Thymus (tissue), 11 donors: ENCODE measurements around the gene PRKAG2. TPM values are rescaled to one million over a fixed set of nuclear protein-coding genes. Genes with fewer than 3 reads are reported as not detected.

Experiments
- DNase-seq, 9 donors: peaks; one replicate each; pipeline ENCODE4 v3.0.0-alpha.2; 2013; ENCODE audit warnings: low spot score in 9 of 9, low read depth in 6 of 9, missing footprints in 1 of 9
- H3K27ac ChIP-seq, 2 donors: one replicate each; pipeline ENCODE4 v1.5.1; 2013; ENCODE audit warnings: control low read depth in 1 of 2, low read depth in 1 of 2, low read length in 1 of 2, mild to moderate bottlenecking in 1 of 2, moderate library complexity in 1 of 2
- H3K27me3 ChIP-seq, 2 donors: one replicate each; pipeline ENCODE4 v1.5.1; 2013; ENCODE audit warnings: low read length in 1 of 2; ENCODE audit not compliant: control insufficient read depth in 2 of 2, insufficient read depth in 1 of 2
- H3K36me3 ChIP-seq, 2 donors: one replicate each; pipeline ENCODE4 v1.5.1; 2013; ENCODE audit warnings: low read length in 1 of 2, mild to moderate bottlenecking in 1 of 2, moderate library complexity in 1 of 2; ENCODE audit not compliant: control insufficient read depth in 2 of 2, insufficient read depth in 2 of 2
- H3K4me1 ChIP-seq, 2 donors: one replicate each; pipeline ENCODE4 v1.5.1; 2013; ENCODE audit warnings: low read length in 2 of 2; ENCODE audit not compliant: control insufficient read depth in 2 of 2, insufficient read depth in 2 of 2
- H3K4me3 ChIP-seq, 2 donors: one replicate each; pipeline ENCODE4 v1.5.1; 2013; ENCODE audit warnings: low read length in 2 of 2, control low read depth in 1 of 2, mild to moderate bottlenecking in 1 of 2
- H3K9me3 ChIP-seq, 2 donors: one replicate each; pipeline ENCODE4 v1.5.1; 2013; ENCODE audit warnings: low read length in 1 of 2, mild to moderate bottlenecking in 1 of 2; ENCODE audit not compliant: control insufficient read depth in 2 of 2, insufficient read depth in 1 of 2
- WGBS: extraction: QIAGEN DNeasy Blood & Tissue Kit; methylation state at CpG from one replicate; pipeline ENCODE4 v1.1.7; 2013; 5-methylcytosine and 5-hydroxymethylcytosine counted together
- polyA plus RNA-seq: library from polyadenylated mRNA; stranded (reverse); fragments of 200-250 nt; gene quantifications from one replicate; pipeline ENCODE4 v1.2.3, GENCODE V29; 2013
- total RNA-seq: library from RNA; stranded (reverse); fragments of 120-200 nt; gene quantifications from one replicate; pipeline ENCODE4 v1.2.4, GENCODE V29; 2013
- donor health status: healthy.

Gene PRKAG2
- total and polyA plus RNA-seq, 2 donors, result 5.1 to 33.7 TPM

DNA sequence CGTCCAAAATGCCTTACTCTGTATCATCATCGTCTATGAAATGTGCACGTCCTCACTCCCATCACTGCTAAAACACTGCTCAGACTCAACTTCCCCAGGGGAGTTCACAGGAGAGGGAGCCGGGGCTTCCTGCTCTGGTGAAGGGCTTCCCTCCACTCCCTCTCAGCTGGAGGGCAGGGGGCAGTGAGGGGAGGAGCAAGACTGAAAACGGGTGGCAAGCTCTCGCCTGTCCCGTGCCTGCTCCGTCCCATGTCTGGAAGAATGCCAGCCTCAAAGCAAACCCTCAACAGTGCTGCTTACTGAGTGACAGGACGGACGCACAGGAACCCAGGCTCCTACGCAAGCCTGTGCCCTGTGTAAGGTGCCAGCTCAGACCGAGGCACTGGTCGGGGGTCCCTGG, 25.1 kb downstream of the PRKAG2 start:
- Histone ChIP-seq H3K9me3 (no peaks in the 10 kb centered on the region), H3K27me3 (peaks cover 0 to 10% of the 10 kb centered on the region in 2 donors), H3K36me3 (no peaks in the 10 kb centered on the region), H3K27ac (no peak overlapping the region), H3K4me3 (no peak overlapping the region), H3K4me1 (peaks cover 0 to 6% of the 10 kb centered on the region in 2 donors)
- WGBS, result 13% methylated on average over 13 of the region's 13 CpGs
- DNase-seq, result peak in 1 of 9 donors; percentile 6

DNA sequence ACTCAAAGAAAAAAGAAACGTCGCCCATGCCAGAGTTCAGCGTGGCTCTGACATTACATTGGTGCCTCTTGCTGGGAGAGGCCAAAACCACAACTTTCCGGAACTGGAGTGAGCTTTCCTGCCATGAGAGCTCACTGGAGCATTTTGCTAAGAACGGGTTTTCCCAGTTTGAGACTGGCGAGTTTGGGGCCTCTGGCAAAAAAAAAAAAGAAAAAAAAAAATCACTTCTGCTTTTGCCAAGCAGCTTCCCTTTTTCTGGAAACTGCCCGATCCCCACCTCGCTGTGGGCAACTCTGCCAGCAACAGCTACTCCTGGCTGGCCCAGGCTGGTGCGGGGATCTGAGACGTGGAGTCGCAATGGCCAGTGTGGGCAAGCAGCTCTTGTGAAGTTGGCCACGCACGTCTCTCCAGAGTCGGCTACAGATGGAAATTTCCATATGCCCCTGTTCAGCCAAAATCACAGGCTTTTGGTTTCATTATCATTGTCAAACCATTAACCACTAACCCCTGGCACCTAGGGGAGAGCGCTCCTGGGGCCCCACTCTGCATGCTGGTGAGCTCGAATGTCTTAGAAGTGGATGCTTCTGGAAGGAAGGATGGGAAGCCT, 25.7 kb downstream of the PRKAG2 start:
- no peaks in the 10 kb centered on the region for H3K36me3 ChIP-seq
- H3K27me3 ChIP-seq, result peaks cover 0 to 10% of the 10 kb centered on the region in 2 donors
- H3K4me1 ChIP-seq, result peaks cover 0 to 6% of the 10 kb centered on the region in 2 donors
- peak in 1 of 9 donors; percentile 26 for DNase-seq
- WGBS, result 7% methylated on average over 16 of the region's 16 CpGs
- no peaks in the 10 kb centered on the region for H3K9me3 ChIP-seq
- no peak overlapping the region for H3K4me3 ChIP-seq
- H3K27ac ChIP-seq, result no peak overlapping the region

DNA sequence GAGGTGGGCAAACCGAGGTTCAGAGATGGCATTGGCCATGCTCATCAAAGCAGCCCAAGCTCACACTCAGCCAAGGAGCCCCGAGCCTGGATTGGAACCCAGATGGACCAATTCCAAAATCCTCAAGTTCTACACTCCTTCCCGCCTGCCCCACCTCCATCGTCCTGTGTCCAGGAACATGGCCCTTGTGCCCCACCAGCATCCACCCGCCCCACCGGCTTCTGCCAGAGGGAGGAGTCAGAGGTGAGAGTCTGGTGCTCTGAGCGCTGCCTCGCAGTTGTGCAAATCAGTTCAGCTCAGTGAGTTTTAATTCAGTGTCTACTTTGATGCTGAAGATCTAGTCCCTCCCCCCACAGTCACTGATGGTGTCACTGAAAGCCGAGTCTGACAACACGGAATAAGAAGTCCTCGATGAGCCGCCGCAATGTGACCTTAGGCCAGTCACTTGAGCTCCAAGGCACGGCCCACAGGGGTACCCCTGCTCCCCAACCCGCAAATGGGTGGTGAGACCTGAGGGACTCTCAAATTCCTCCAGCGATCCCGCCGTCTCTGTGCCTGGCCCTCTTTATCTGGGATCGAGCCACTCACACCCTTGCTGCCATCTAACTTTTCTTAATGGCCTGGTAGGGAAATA, 26.3 kb downstream of the PRKAG2 start:
- 79% methylated on average over 19 of the region's 19 CpGs for WGBS
- Histone ChIP-seq H3K27ac (no peak overlapping the region), H3K4me1 (peaks cover 0 to 6% of the 10 kb centered on the region in 2 donors), H3K36me3 (no peaks in the 10 kb centered on the region), H3K27me3 (peaks cover 0 to 10% of the 10 kb centered on the region in 2 donors), H3K4me3 (no peak overlapping the region), H3K9me3 (no peaks in the 10 kb centered on the region)
- DNase-seq, result no peak

DNA sequence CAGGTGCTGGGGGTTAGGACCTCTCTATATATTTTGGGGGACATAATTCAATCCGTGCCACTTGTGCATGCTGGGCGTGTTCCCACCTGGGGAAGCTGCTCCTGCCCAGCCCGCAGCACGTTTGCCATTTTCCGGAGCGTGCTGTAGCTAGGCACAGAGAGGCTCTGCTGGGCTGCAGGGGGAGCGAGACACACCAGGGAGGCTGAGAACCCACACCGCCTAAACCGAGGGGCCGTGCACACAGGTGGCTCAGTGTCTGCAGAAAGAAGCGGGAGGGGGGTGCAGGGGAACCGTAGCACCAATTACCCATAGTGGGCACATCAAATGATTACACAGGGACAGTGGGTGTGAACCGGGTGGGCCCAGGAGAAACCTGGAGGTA, 27.0 kb downstream of the PRKAG2 start:
- Histone ChIP-seq H3K9me3 (no peaks in the 10 kb centered on the region), H3K27ac (no peak overlapping the region), H3K4me3 (no peak overlapping the region), H3K36me3 (no peaks in the 10 kb centered on the region), H3K4me1 (peaks cover 0 to 6% of the 10 kb centered on the region in 2 donors), H3K27me3 (peaks cover 0 to 10% of the 10 kb centered on the region in 2 donors)
- no peak for DNase-seq
- WGBS, result 98% methylated on average over 13 of the region's 13 CpGs

DNA sequence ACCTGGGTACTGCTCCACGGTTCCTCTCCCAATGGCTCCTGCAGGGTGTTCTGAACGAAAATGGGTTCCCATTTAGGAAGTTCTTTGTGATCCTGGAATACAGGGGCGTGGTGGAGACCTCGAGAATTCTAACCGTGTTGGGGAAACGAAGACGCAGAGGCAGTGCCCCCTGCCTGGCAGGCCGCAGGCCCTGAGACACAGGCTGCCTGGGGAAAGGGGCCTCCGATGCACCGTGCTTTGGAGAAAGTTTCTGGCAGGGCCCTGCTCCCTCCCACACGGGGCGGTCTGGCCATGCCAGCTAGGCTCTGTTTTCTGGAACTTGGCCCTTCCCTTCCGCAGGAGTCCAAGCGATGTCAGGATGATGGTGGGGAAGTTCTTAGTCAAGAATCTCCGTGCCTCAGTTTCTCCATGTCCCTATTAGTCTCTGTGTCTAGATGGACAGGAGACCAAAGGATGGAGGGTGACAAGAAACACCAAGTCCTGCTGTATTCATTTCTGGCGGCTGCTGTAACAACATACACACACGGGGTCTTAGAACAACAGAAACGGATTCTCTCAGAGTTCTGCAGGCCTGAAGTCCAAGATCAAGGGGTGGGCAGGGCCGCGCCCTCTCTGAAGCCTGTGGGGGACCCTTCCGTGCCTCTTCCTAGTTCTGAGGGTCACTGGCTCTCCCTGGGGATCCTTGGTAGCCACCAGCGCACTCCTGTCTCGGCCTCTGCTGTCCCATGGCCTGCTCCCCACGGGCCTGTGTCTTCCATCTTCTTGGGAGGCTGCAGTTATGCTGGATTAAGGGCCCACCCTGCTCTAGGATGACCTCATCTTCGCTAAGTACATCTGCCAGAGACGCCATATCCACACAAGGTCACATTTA, 27.7 kb downstream of the PRKAG2 start:
- no peaks in the 10 kb centered on the region for H3K9me3 ChIP-seq
- 95% methylated on average over 26 of the region's 26 CpGs for WGBS
- H3K36me3 ChIP-seq, result no peaks in the 10 kb centered on the region
- peaks cover 0 to 10% of the 10 kb centered on the region in 2 donors for H3K27me3 ChIP-seq
- peaks cover 0 to 6% of the 10 kb centered on the region in 2 donors for H3K4me1 ChIP-seq
- H3K4me3 ChIP-seq, result no peak overlapping the region
- no peak for DNase-seq
- H3K27ac ChIP-seq, result no peak overlapping the region

DNA sequence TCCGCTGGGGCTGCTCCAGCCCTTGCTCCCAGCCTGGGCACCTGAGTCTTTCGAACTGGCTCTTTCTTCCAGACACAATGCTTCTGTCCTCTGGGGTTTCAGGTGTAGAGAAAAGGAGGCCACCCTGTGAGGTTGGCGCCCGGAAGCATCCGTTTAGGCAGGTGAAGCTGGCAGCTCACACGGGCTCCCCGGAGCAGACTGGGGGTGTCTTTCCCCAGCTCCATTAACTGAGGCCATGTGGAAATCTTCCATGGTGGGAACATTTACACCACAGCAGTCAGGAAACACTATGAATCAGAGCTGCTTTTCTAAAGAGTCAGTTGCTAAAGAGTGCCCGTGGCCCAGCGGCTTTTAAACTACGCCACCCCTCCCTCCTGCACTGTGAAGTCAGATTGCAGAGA, 29.2 kb downstream of the PRKAG2 start:
- 96% methylated on average over 10 of the region's 10 CpGs for WGBS
- Histone ChIP-seq H3K4me1 (peaks cover 0 to 6% of the 10 kb centered on the region in 2 donors), H3K9me3 (no peaks in the 10 kb centered on the region), H3K27ac (no peak overlapping the region), H3K27me3 (peaks cover 0 to 10% of the 10 kb centered on the region in 2 donors), H3K4me3 (no peak overlapping the region), H3K36me3 (no peaks in the 10 kb centered on the region)
- no peak for DNase-seq

DNA sequence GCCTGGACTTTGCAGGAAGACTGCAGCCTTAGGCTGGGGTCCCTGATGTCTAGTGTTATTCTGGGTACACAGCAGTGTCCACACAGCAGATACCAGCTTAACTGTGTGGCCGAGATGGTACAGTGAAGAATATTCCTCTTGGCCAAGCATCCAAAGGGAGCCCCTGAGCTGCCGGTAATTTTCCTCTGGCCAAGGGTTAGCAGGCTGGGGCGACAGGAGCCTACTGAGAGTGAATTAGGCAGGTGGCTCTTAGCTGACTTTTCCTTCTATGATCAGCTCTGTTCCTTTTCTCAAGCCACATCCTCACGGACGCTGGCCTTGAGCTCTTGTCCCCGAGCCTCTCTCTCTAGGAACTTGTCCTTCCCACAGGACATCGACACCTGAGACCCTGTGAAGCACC, 29.8 kb downstream of the PRKAG2 start:
- peaks cover 0 to 10% of the 10 kb centered on the region in 2 donors for H3K27me3 ChIP-seq
- H3K9me3 ChIP-seq, result no peaks in the 10 kb centered on the region
- H3K4me3 ChIP-seq, result no peak overlapping the region
- peaks cover 0 to 6% of the 10 kb centered on the region in 2 donors for H3K4me1 ChIP-seq
- 96% methylated on average over 7 of the region's 7 CpGs for WGBS
- no peaks in the 10 kb centered on the region for H3K36me3 ChIP-seq
- no peak overlapping the region for H3K27ac ChIP-seq
- DNase-seq, result no peak

DNA sequence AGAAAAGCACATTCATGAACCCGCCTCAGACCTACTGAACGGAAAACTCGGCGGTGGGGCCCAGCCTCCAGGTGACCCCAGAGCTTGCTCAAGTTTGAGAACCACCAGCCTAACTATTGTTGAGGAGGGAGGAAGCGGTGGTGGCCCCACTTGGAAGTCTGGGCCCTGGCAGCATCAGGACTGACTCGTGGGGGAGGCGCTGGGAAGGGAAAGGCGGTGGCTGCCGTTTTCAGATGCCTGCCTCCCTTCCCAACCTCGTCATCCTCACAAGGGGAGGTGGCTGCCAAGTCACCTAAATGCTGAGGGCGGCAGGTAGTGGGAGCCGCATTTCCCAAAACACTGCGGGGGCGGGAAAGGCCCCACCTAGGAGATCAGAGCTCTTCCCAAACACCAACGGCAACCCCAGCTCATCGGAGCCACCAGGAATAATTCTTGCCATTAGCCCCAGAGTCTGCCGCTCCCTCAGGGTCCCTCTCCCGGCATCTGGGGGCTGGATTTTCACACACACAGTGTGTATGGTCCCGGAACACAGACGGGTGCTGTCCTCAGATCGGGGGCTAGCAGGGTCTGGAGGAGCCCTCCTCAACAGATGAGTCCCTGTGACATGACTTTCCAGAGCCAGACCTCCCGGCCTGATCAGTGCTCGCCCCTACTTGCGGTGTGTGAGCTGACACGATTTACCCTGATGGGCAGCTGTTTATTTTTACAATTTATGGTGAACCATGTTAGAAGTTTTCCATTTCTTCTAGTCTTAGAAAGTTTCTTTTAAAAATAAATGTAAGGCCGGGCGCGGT, 31.3 kb downstream of the PRKAG2 start:
- no peaks in the 10 kb centered on the region for H3K36me3 ChIP-seq

More for the DNA sequence above, 31.3 kb downstream of the PRKAG2 start:
- H3K4me3 ChIP-seq, result no peak overlapping the region
- WGBS, result 96% methylated on average over 28 of the region's 28 CpGs
- H3K9me3 ChIP-seq, result no peaks in the 10 kb centered on the region
- H3K27me3 ChIP-seq, result no peaks in the 10 kb centered on the region
- no peak overlapping the region for H3K27ac ChIP-seq
- H3K4me1 ChIP-seq, result no peaks in the 10 kb centered on the region
- DNase-seq, result no peak
